ENCODE results near the gene SARM1. TPM values are rescaled to one million over a fixed set of nuclear protein-coding genes. Genes with fewer than 3 reads are reported as not detected.

The SARM1 gene
- total and polyA plus RNA-seq, 9 of the 15 experiments (the other 6 are each of a cell fraction or from before 2014, with no cell fraction given) = 0.04 to 0.55 (median 0.11) TPM; not detected in 2

DNA sequence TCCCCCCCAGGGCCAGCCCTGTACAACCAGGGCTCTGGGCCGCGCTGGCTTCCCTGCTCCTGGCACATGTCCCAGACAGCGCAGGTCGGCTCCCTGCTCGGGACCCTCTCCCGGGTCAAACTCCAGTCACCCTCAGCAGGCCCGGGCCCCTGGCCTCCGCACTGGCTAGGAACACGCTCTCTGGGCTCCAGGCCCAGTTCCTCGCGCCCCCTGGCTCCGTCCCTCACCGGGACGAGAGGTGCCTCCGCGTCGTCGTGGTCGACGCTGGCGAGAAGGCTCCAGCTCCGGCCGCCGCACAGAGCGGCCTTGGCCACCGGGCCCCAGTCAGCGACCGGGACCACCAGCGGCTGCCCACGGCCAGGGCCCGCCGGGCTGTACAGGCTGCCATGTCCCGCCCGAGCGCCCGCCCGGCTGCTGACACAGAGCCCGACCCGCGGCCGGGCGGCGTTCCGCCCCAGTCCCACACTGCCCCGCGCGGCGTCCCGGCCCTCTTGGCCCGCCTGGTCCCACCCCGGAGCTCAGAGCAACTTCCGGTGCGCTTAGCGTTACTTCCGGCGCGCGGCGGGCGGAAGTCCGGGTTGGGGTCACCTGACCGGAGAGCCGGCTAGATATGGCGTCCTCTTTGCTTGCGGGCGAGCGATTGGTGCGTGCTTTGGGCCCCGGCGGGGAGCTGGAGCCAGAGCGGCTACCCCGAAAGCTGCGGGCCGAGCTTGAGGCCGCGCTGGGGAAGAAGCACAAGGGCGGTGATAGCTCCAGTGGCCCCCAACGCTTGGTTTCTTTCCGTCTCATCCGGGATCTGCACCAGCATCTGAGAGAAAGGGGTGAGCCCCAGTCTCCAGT, 14.2 kb upstream of the SARM1 start, which contains the start of gene POLDIP2 (continued):
- TF ChIP-seq YY1 (IDR thresholded peaks at IDR 0.05; ENCODE audit: borderline replicate concordance in 1 of 3, control insufficient read depth in 1 of 3, extremely low read depth in 1 of 3, insufficient read depth in 3 of 3, insufficient read length in 1 of 3, insufficient replicate concordance in 2 of 3, low read depth in 1 of 3, low read length in 2 of 3) (peak; percentile 67 to 97 (median 94)), ZNF445 (CRISPR knock-in tag; IDR thresholded peaks at IDR 0.05; ENCODE audit: low read depth) (no peak), NCOA2 (IDR thresholded peaks at IDR 0.05; ENCODE audit: partially characterized antibody in 2 of 2) (no peak), SAFB (IDR thresholded peaks at IDR 0.05; ENCODE audit: borderline replicate concordance, low read depth, low read length) (no peak), HDGF (IDR thresholded peaks at IDR 0.05) (no peak), NFIX (CRISPR knock-in tag; IDR thresholded peaks at IDR 0.05; ENCODE audit: low read depth) (no peak), ZNF583 (CRISPR knock-in tag; IDR thresholded peaks at IDR 0.05) (no peak), NFXL1 (CRISPR knock-in tag; IDR thresholded peaks at IDR 0.05) (no peak), KDM4B (IDR thresholded peaks at IDR 0.05; ENCODE audit: borderline replicate concordance in 2 of 2, low read depth in 1 of 2) (peak in 1 of 2 experiments; percentile 96; a peak in 2 of 4 replicates), NELFE (IDR thresholded peaks at IDR 0.05; ENCODE audit: insufficient read depth, insufficient read length) (no peak), SREBF2 (CRISPR knock-in tag; IDR thresholded peaks at IDR 0.05) (no peak), ZNF140 (CRISPR knock-in tag; IDR thresholded peaks at IDR 0.05) (no peak), CC2D1A (IDR thresholded peaks at IDR 0.05) (no peak), NFE2 (IDR thresholded peaks at IDR 0.05; ENCODE audit: low read depth) (no peak), PYGO2 (tag; IDR thresholded peaks at IDR 0.05) (no peak), ZNF695 (CRISPR knock-in tag; IDR thresholded peaks at IDR 0.05) (no peak), ZNF197 (CRISPR knock-in tag; IDR thresholded peaks at IDR 0.05; ENCODE audit: low read depth) (no peak), NCOA4 (IDR thresholded peaks at IDR 0.05; ENCODE audit: partially characterized antibody) (no peak), PHB (CRISPR knock-in tag; IDR thresholded peaks at IDR 0.05) (no peak), ZKSCAN3 (CRISPR knock-in tag; IDR thresholded peaks at IDR 0.05) (no peak)
- TF ChIP-seq, protein P1, sequence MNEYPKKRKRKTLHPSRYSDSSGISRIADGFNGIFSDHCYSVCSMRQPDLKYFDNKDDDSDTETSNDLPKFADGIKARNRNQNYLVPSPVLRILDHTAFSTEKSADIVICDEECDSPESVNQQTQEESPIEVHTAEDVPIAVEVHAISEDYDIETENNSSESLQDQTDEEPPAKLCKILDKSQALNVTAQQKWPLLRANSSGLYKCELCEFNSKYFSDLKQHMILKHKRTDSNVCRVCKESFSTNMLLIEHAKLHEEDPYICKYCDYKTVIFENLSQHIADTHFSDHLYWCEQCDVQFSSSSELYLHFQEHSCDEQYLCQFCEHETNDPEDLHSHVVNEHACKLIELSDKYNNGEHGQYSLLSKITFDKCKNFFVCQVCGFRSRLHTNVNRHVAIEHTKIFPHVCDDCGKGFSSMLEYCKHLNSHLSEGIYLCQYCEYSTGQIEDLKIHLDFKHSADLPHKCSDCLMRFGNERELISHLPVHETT (CRISPR knock-in tag; conservative IDR thresholded peaks at IDR 0.05 in 1 of 2, IDR thresholded peaks at IDR 0.05 in 1 of 2) = peak in 1 of 2 experiments; percentile 87; a peak in 2 of 4 replicates
- TF ChIP-seq, protein P2, sequence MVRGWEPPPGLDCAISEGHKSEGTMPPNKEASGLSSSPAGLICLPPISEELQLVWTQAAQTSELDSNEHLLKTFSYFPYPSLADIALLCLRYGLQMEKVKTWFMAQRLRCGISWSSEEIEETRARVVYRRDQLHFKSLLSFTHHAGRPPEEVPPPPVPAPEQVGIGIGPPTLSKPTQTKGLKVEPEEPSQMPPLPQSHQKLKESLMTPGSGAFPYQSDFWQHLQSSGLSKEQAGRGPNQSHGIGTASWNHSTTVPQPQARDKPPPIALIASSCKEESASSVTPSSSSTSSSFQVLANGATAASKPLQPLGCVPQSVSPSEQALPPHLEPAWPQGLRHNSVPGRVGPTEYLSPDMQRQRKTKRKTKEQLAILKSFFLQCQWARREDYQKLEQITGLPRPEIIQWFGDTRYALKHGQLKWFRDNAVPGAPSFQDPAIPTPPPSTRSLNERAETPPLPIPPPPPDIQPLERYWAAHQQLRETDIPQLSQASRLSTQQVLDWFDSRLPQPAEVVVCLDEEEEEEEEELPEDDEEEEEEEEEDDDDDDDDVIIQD (CRISPR knock-in tag; IDR thresholded peaks at IDR 0.05) = no peak
- TF ChIP-seq, protein P3, sequence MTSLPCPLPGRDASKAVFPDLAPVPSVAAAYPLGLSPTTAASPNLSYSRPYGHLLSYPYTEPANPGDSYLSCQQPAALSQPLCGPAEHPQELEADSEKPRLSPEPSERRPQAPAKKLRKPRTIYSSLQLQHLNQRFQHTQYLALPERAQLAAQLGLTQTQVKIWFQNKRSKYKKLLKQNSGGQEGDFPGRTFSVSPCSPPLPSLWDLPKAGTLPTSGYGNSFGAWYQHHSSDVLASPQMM (CRISPR knock-in tag; IDR thresholded peaks at IDR 0.05) = no peak

Measured in K562 (cell line).